Activated CD4-positive, alpha-beta T cell treated with anti-CD3 and anti-CD28 coated beads for 48 hours (primary cell): Measurements from ENCODE around the gene TSNAX.

Experiments used
- DNase-seq: peaks from one replicate; pipeline ENCODE4 v3.0.0-alpha.2; 2020

The TSNAX gene

GRCh38 chr1:231519166-231519565, 9.3 kb upstream of the TSNAX start:
- DNase-seq: no peak

GRCh38 chr1:231522038-231522437, 6.4 kb upstream of the TSNAX start:
- no peak for DNase-seq

GRCh38 chr1:231522931-231523642, 5.4 kb upstream of the TSNAX start:
- DNase-seq: no peak

- no peak for DNase-seq
Measured at GRCh38 chr1:231523816-231524215, 4.7 kb upstream of the TSNAX start.

GRCh38 chr1:231526536-231526935, 1.9 kb upstream of the TSNAX start:
- DNase-seq: no peak

GRCh38 chr1:231527586-231528171, 790 bp upstream of the TSNAX start:
- DNase-seq: no peak

- DNase-seq: no peak
Measured at GRCh38 chr1:231533240-231533639, 4.8 kb downstream of the TSNAX start.

GRCh38 chr1:231534703-231535159, 6.3 kb downstream of the TSNAX start:
- no peak for DNase-seq

GRCh38 chr1:231536099-231536498, 7.6 kb downstream of the TSNAX start:
- no peak for DNase-seq

- no peak for DNase-seq
Measured at GRCh38 chr1:231540847-231541246, 12.4 kb downstream of the TSNAX start.

GRCh38 chr1:231541842-231542241, 13.4 kb downstream of the TSNAX start:
- DNase-seq: no peak

GRCh38 chr1:231544943-231545592, 16.6 kb downstream of the TSNAX start:
- no peak for DNase-seq

GRCh38 chr1:231546693-231547092, 18.2 kb downstream of the TSNAX start:
- DNase-seq: no peak

- no peak for DNase-seq
Measured at GRCh38 chr1:231549733-231550447, 21.4 kb downstream of the TSNAX start.

- peak; percentile 33 for DNase-seq
Measured at GRCh38 chr1:231550448-231550781, 21.9 kb downstream of the TSNAX start.

GRCh38 chr1:231553320-231553719, 24.9 kb downstream of the TSNAX start:
- no peak for DNase-seq

- DNase-seq: no peak
Measured at GRCh38 chr1:231554969-231555368, 26.5 kb downstream of the TSNAX start.

- no peak for DNase-seq
Measured at GRCh38 chr1:231557411-231557810, 28.9 kb downstream of the TSNAX start.

GRCh38 chr1:231557898-231558707, 29.6 kb downstream of the TSNAX start:
- no peak for DNase-seq

- no peak for DNase-seq
Measured at GRCh38 chr1:231558708-231559185, 30.3 kb downstream of the TSNAX start.

- DNase-seq: no peak
Measured at GRCh38 chr1:231561647-231562383, 33.3 kb downstream of the TSNAX start.

- no peak for DNase-seq
Measured at GRCh38 chr1:231563247-231563646, 34.8 kb downstream of the TSNAX start.
